Measurements from ENCODE around the gene LCN10.
A peak's percentile ranks its signal among the peaks of the same experiment; 100 is the strongest.
"Not testable (repeated sequence)": the region's sequence is repeated elsewhere in the genome, so short reads cannot be mapped to it uniquely, and the experiment has no call there.

Gene LCN10

GRCh38 chr9:136771907-136772415, 29.2 kb upstream of the LCN10 start:
- DNase-seq (ENCODE audit: low read depth, low spot score), result no peak

DNA sequence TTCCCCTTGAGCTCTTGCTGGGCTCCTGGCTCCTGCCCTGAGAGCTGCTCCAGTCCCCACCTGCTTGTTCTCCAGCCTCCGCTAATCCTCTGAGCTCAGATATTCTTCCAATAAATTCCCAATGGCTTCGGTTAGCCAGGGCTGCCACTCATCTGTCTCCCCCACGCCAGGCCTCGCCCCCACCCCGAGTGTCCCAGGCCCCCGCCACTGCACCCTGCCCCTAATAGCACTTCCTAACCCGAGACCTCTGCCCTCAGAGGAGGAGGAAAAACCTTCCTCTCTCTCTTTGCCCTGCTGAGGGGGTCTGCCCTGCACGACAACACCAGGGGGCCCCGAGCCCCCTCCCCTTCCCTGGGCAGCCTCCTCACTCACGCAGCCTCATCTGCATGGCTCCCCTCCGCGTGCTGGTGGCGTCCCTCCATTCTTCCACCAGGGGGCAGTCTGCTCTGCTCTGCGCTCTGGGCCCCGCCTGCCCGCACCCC, 27.0 kb upstream of the LCN10 start:
- peak; percentile 29 for DNase-seq (ENCODE audit: low read depth, low spot score)

GRCh38 chr9:136766410-136767120, 23.8 kb upstream of the LCN10 start:
- DNase-seq (ENCODE audit: low read depth, low spot score), result not testable (repeated sequence)

- DNase-seq (ENCODE audit: low read depth, low spot score), result not testable (repeated sequence)
Observed at GRCh38 chr9:136765745-136766409, 23.1 kb upstream of the LCN10 start.

- no peak for DNase-seq (ENCODE audit: low read depth, low spot score)
Observed at GRCh38 chr9:136765041-136765440, 22.3 kb upstream of the LCN10 start.

DNA sequence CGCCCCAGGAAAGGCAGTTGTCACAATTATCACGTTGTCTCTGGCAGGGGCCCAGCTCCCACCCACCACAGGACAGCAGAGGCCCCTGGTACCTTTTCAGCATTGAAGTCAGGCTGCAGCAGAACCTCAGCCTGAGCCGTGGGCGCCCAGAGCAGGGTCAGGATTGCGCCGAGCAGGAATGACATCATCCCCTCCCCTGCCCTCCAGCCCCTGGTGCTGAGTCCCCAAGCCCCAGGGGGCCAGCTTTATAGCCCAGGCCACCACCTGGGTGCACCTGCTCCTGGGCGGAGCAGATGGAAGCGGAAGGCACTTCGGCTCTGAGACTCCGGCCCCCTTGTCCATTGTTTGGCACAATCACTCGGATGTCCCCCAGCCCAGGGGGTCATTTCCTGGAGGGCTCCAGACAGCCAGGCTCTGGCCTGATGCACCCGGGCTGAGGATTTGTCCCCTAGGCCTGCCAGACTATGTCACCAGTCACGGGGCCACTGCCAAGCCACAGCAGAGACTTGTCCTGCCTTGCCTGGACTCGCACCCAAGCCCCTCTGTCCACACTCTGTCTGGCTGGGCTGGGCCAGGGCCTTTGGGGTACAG, 21.7 kb upstream of the LCN10 start, which contains the start of gene LCN15:
Gene LCN15, minus strand, starts transcription at position 218 of the 591 bp plus-strand sequence. Its CDS starts 30 bp downstream, at position 188.
- DNase-seq (ENCODE audit: low read depth, low spot score), result no peak

DNA sequence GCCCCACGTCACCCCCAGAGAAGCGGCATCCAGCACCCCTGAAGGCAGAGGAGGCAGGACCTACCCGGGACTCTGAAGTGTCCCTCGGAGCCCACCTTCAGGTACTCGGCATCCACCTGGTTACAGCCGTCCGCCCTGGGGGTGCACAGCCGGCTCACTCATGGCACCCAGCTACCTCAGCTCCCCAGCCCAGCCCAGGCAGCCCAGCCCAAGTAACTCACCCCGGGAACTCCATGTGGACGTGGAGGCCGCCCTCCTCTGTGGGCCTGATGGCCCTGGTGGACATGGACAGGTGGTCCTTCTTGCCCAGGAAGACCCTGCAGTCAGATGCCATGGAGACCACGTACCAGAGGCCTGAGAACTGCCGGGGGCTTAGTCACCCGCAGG, 20.9 kb upstream of the LCN10 start:
- DNase-seq (ENCODE audit: low read depth, low spot score), result no peak

DNA sequence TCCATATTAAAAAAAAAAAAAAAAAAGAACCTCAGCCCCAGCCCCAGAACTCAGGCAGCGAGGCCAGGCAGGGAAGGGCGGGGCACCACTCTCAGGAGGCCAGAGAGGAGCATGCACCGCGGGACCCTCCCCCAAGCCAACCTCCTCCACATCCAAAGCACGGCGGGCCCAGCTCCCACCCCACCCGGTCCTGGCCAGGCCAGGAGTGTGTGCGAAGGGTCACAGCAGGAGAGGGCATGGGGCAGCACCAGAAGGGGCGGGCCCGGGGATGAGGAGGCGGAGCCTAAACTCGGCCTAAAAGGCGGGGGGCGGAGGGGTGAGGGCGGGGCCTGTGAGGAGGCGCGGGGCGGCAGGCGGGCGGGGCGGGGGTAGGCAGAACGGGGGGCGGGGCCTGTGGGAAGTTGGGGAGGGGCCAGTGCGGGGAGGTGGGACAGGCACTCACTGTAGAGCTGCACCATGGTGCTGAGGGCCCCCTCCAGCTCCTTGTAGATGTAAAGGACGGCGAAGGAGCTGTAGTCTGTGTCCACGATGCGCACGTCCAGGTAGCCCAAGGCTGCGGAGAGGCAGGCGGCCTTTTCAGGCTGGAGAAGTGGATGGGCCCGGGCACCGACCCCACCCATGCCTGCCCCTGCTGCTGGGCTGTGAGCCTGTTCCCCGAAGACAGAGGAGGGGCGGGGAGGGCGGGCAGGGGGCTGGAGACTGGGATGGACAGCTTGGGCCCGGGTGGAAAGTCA, 20.3 kb upstream of the LCN10 start:
- DNase-seq (ENCODE audit: low read depth, low spot score), result no peak

DNA sequence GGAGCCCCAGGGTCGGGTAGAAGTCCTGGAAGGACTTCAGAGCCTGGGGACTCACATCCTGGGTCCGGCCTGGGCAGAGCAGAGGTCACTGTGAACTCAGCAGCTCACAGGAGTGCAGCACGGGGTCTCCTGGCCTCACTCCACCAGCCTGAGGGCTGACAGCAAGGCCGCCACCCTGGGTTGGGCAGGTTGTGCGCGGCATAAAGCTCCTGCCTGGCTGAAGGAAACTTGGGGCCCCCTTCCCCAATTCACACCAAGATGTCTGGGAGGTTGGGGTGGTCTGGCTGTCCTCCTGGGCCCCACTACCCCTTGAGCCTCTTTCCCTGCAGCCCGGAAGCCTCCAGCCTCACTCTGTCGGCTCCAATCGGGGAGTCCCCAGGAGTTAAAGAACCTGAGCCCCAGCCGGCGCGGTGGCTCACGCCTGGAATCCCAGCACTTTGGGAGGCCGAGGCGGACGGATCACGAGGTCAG, 19.5 kb upstream of the LCN10 start:
- no peak for DNase-seq (ENCODE audit: low read depth, low spot score)

GRCh38 chr9:136761545-136761981, 18.8 kb upstream of the LCN10 start:
- no peak for DNase-seq (ENCODE audit: low read depth, low spot score)

- not testable (repeated sequence) for DNase-seq (ENCODE audit: low read depth, low spot score)
Observed at GRCh38 chr9:136760834-136761544, 18.2 kb upstream of the LCN10 start.

DNA sequence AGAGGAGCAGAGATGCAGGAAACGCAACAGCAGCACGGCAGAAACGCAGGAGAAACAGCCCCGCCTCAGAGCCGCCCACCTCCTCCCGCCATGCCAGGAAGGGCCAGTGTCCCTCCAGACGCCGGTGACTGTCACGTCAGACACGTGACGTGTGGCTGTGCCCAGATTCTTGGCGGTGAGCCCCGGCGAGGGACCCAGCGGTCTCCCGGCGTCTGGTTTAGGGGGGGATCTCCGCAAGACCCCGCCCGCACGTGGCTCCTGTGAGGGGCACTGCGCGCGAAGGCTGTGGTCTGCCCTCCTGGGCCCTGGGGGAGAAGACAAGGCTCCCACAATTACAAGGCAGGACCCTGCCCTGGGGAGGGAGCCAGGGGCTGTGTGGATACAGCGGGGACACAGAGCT, 17.7 kb upstream of the LCN10 start:
- DNase-seq (ENCODE audit: low read depth, low spot score), result no peak

DNA sequence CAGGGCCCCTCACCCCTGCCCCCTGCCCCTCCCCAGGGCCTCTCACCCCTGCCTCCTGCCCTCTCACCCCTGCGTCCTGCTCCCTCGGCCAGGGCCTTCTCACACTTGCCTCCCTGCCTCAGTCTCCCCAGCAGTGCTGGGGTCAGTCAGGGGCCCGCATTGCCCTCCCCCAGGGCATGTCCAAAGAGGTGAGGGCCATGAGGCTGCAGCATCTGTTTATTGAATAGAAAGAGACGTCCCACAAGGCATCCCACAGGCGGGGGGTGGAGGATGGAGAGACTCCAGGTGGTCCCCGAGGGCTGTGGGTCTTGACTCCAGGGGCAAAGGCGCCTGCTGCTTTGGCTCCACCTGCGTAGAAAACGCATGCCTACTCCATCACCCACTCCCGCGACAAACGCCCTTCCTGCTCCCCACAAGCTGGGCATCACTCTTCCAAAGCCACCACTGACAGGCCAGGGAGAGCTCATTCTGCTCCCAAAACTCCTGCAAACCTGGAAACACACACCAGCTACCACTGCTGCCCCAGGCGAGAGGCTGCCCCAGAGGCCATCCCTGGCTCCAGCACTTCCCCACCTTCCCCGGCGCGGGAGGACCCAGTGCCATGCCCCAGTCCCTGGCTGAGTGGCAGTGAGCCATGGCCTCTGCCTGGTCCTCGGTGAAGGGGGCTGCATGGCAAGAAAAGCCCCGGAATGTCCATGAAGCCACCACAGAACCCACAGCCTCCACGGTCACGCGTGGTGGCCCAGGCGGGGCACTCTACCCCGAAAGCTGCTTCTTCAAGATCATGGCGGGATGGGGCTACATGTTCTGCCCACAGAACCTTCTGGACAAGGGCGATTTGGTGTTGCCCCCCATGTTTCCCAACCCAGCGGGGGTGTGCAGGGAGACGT, 16.9 kb upstream of the LCN10 start:
- DNase-seq (ENCODE audit: low read depth, low spot score), result no peak

DNA sequence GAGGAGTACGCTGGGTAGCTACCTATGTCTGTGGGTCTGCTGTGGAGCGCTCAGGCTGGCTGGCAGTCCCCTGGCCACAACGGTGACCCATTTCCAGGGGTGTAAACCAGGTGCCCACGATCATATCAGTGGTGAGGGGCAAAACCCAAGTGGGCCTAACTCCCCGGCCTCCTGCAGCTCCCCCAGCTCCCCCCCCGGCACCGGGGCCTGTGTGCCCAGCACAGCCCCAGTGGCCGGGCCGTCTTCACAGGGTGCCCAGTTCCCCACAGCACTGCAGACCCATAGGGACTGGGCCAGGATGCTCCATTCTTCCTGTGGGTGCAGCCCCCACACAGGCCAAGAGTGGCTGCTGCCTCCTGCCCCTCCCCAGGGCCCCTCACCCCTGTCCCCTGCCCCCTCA, 16.3 kb upstream of the LCN10 start:
- no peak for DNase-seq (ENCODE audit: low read depth, low spot score)

GRCh38 chr9:136757751-136758140, 15.0 kb upstream of the LCN10 start:
- no peak for DNase-seq (ENCODE audit: low read depth, low spot score)

DNA sequence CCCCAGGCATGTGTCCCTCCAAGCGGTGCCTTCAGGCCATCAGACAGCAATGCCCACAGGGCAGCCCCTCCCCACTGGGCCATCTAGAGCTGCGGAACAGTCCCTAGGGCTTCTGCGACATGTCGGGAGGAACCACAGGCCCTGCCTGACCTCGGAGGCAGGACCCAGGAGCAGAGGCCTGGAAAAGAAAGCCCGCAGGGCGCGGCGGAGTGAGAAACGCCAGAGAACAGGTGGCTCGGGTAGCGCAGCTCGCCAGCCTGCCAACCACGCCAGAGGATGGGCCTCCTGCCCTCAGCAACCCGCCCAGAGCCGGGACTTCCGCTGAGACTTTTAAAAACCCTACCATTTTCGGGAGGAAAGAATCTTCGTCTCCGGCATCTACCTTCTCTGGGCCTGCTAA, 14.6 kb upstream of the LCN10 start:
- no peak for DNase-seq (ENCODE audit: low read depth, low spot score)

GRCh38 chr9:136756836-136757235, 14.1 kb upstream of the LCN10 start:
- DNase-seq (ENCODE audit: low read depth, low spot score), result no peak

DNA sequence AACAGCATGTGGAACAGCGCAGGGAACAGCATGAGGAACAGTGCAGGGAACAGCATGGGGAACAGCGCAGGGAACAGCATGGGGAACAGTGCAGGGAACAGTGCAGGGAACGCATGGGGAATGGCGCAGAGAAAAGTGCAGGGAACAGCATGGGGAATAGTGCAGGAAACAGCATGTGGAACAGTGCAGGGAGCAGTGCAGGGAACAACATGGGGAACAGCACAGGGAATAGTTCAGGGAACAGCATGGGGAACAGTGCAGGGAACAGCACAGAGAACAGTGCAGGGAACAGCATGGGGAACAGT, 13.3 kb upstream of the LCN10 start:
- DNase-seq (ENCODE audit: low read depth, low spot score), result no peak

GRCh38 chr9:136755302-136756133, 12.8 kb upstream of the LCN10 start:
- not testable (repeated sequence) for DNase-seq (ENCODE audit: low read depth, low spot score)
